Brain microvascular endothelial cell (primary cell): ENCODE data around the gene SLC22A14.
"Not testable (repeated sequence)": the region's sequence is repeated elsewhere in the genome, so short reads cannot be mapped to it uniquely, and the experiment has no call there.

ENCODE experiments used
- DNase-seq: peaks from one replicate; pipeline ENCODE4 v3.0.0-alpha.2; 2020
- H3K27ac ChIP-seq: fragments of 250-450 bp; sonication (Bioruptor Pico); 2 replicates; pipeline ENCODE4 v1.5.1; 2020; ENCODE audit warnings: mild to moderate bottlenecking, moderate library complexity
- H3K27me3 ChIP-seq: fragments of 250-450 bp; sonication (Bioruptor Pico); replicated peaks from 2 replicates; pipeline ENCODE4 v1.5.1; 2020; ENCODE audit warnings: mild to moderate bottlenecking
- H3K36me3 ChIP-seq: fragments of 250-450 bp; sonication (Bioruptor Pico); replicated peaks from 2 replicates; pipeline ENCODE4 v1.5.1; 2020; ENCODE audit warnings: mild to moderate bottlenecking
- H3K4me3 ChIP-seq: 2 replicates; pipeline ENCODE4 v1.5.1; 2011; ENCODE audit warnings: low read depth, mild to moderate bottlenecking, control low read depth, low read length, moderate library complexity
- in situ Hi-C: cut with HindIII; loops from 2 replicates; pipeline ENCODE4 v1.10.0; 2017; ENCODE audit warnings: low sequenced_read_pairs, low pct_ligation_motif_present
- TF ChIP-seq, protein P1 (sequence below): IDR thresholded peaks from 2 replicates; pipeline ENCODE4 v1.5.1; 2011; ENCODE audit warnings: low read depth, mild to moderate bottlenecking, moderate library complexity, low read length, control low read depth, inconsistent platforms; ENCODE audit errors: missing control alignments

SLC22A14 gene

DNA sequence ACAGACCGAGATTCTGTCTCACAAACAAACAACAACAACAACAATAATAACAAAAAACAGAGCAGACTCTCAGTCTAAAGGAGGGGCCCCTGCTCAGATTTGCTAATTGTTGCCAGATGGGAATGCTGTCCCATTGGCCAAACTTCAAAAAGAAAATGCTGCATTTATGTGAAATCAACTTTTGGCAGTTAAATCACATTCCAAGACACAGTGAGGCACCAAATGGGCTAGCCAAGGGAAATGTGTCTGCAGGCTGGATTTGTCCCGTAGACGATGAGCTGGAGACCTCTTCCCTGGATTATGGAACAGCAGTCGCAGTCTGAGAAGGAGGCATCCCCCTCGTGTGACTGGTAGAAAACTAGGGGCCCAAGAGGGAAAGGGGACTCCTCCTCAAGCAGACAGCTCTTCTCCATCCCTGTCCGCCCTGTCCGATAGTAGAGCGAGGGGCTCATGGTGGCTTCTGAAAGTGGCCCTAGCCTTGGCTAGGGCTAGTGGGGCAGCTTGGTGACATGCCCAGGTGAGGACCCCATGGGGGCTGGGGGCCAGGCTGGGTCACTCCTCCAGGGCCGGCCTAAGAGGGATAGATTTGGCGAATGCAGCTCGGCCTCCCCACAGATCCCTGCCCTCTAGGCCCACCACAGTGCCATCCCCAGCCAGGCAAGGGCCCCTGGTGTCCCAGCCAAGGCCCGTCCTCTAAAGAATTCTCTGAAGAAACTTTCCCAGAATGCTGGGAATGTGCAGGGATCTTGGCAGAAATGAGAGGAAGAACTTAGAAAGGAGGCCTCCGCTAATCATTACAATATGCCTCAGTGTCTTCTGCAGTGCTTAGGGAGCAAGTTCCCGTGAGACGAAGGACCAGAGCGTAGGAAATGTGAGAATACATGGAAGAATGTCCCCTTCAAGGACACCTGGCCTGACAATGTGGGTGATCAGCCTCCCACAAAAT, 2.0 kb downstream of the SLC22A14 start:
- H3K36me3 ChIP-seq, result no peaks in the 10 kb centered on the region
- TF ChIP-seq, protein P1, sequence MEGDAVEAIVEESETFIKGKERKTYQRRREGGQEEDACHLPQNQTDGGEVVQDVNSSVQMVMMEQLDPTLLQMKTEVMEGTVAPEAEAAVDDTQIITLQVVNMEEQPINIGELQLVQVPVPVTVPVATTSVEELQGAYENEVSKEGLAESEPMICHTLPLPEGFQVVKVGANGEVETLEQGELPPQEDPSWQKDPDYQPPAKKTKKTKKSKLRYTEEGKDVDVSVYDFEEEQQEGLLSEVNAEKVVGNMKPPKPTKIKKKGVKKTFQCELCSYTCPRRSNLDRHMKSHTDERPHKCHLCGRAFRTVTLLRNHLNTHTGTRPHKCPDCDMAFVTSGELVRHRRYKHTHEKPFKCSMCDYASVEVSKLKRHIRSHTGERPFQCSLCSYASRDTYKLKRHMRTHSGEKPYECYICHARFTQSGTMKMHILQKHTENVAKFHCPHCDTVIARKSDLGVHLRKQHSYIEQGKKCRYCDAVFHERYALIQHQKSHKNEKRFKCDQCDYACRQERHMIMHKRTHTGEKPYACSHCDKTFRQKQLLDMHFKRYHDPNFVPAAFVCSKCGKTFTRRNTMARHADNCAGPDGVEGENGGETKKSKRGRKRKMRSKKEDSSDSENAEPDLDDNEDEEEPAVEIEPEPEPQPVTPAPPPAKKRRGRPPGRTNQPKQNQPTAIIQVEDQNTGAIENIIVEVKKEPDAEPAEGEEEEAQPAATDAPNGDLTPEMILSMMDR, result no peak
- no peak overlapping the region for H3K4me3 ChIP-seq
- in situ Hi-C loops, result no loop called here
- DNase-seq, result no peak
- no peaks in the 10 kb centered on the region for H3K27me3 ChIP-seq
- no peak overlapping the region for H3K27ac ChIP-seq

GRCh38 chr3:38284756-38285150, 2.7 kb downstream of the SLC22A14 start:
- no peak overlapping the region for H3K27ac ChIP-seq
- TF ChIP-seq, protein P1, result no peak
- in situ Hi-C loops, result no loop called here
- no peaks in the 10 kb centered on the region for H3K27me3 ChIP-seq
- no peak for DNase-seq
- no peak overlapping the region for H3K4me3 ChIP-seq
- no peaks in the 10 kb centered on the region for H3K36me3 ChIP-seq

- in situ Hi-C loops, H3K4me3 ChIP-seq, DNase-seq, H3K27ac ChIP-seq, H3K36me3 ChIP-seq, H3K27me3 ChIP-seq: not testable (repeated sequence)
Observed at GRCh38 chr3:38289286-38290217, 7.5 kb downstream of the SLC22A14 start.

GRCh38 chr3:38297053-38297452, 15.0 kb downstream of the SLC22A14 start:
- H3K27ac ChIP-seq, H3K4me3 ChIP-seq, H3K36me3 ChIP-seq, in situ Hi-C loops, H3K27me3 ChIP-seq, DNase-seq: not testable (repeated sequence)

- no peaks in the 10 kb centered on the region for H3K27me3 ChIP-seq
- in situ Hi-C loops, result no loop called here
- no peak overlapping the region for H3K27ac ChIP-seq
- TF ChIP-seq, protein P1, result no peak
- no peaks in the 10 kb centered on the region for H3K36me3 ChIP-seq
- no peak overlapping the region for H3K4me3 ChIP-seq
- DNase-seq, result no peak
Observed at GRCh38 chr3:38297537-38297936, 15.4 kb downstream of the SLC22A14 start.

DNA sequence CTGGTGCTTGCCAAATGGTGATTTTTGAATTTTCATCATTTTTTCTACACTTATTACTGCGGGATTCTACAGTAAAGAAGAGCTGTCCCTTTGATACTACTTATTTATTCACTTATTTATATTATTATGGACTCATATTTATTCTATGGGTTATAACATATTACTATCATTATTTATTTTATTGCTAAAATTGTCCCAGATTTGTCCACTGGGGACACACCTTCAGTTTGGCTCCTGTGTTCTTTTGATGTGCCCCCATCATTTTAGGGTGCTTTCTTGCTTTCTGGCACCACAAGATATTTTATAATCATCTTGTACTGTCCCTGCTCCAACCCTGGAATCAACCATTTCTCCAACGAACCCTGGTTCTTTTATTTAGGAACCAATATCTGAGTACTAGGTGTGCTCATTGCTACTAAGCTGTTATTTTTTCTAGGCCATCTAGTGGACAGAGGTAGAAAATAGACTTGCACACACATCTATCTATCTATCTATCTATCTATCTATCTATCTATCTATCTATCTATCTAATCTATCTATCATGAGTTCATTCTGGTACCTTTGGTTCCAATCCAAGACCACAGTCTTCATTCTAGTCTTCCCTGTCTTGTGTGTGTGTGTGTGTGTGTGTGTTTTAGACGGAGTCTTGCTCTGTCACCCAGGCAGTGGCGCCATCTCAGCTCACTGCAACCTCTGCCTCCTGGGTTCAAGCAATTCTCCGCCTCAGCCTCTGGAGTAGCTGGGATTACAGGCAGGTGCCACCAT, 16.0 kb downstream of the SLC22A14 start:
- no peak overlapping the region for H3K27ac ChIP-seq
- no peaks in the 10 kb centered on the region for H3K27me3 ChIP-seq
- no peak overlapping the region for H3K4me3 ChIP-seq
- TF ChIP-seq, protein P1, result peak; percentile 47
- H3K36me3 ChIP-seq, result no peaks in the 10 kb centered on the region
- DNase-seq, result peak; percentile 4
- in situ Hi-C loops, result no loop called here
